NCI-H2029 treated with DMSO at 0.1 percent for 48 hours (cell line): ENCODE data around the gene NALCN.

Experiments
- DNase-seq: peaks from one replicate; lab custom pipeline; 2025; lab: John Stamatoyannopoulos, UW

NALCN gene

DNA sequence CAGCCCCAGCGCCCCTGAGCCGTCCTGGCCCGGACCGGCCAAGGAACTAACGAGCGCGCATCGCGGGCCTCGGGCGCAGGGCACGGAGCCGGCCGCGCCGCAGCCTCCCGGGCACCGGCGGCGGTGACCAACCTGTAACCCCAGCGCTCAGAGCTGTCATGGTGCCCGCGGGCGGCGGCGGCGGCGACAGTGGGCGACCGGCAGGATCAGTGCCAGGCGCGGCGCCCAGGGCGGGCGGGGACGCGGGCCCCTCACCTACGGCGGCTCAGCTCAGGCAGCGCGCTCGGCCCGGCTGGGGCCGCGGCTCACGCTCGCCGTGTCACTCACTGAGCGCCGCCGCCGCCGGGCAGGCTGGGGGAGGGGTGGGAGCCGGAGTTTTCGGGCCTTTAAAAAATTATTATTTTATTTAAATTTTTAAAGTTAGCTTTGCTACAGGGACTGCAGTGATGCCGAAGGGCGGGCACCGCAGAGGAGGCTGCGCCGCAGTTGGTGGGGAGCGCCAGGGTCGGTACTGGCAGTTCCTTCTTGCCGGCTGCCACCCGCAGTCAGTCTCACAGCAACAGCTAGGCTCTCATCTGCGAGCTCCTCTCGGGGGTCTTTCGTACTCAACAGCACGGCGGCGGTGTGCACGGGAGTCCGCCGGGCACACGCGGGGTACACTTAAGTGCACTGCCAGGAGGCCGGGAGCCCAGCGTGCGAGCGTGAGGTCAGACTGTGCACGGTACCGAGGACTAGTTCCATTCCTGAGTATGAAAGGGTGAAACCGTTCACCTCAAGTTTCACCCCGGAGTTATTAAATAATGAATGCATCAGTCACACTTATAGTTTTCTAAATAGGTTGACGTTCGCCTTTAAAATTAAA, at the start of gene NALCN:
NALCN (minus strand) TSS at position 328 of the 862 bp plus-strand sequence. CDS start 17,382 bp downstream, outside the sequence.
- DNase-seq = no peak

DNA sequence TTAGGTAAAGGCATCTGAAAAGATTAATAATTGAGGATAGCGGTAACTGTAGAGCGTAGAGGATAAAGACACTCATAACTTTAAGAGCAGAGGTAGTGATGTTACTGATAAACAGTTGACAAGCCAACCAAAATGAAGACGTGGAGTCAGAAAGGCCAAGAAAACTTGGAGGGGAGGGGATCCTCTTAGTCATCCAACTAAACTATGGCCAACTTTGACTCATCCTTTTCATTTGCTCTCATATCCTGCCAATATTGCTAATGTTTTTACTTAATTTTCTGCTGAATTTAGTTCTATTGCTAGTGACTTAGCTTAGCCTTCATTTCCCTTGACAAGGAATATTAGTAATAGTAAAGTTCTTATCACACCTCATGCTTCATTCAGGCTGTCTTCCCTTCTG, 49.6 kb upstream of the NALCN start:
- no peak for DNase-seq

DNA sequence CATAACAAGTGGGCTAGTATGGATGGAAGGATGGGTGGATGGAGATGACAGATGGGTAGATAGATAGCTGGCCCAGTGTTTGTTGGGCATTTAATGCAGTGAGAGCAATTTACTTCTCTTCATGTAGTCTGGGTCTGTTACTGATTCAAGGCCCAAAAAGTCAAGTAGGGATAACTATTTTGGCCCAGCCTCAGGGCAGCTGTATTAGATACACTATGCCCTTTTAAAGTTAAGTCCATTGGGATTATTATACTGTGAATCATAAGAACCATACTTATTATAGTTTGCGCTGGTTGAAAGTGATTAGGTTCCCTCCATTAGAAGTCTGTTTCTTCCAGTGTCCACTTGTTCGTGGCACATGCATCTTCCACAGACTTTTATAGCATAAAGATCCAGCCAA, 40.9 kb upstream of the NALCN start:
- DNase-seq = no peak

DNA sequence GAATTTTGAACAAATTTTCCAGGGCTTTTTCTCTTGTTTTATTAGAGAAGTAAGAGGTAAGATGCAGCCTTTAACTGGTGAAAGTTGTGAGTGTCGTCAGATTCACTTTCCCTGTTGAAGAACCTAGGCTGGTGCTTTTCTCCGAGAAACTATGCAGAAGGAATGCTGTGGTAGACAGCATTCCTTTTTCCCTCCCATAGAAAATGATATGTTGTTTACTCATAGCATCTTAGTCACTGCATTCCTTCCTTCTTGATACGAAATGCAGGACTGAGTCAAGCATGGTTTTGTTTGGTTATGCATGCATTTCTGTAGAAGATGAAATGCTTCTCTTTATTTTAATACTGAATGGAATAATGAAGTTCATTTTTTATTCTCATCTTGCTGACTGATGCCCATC, 39.6 kb upstream of the NALCN start:
- DNase-seq = no peak

DNA sequence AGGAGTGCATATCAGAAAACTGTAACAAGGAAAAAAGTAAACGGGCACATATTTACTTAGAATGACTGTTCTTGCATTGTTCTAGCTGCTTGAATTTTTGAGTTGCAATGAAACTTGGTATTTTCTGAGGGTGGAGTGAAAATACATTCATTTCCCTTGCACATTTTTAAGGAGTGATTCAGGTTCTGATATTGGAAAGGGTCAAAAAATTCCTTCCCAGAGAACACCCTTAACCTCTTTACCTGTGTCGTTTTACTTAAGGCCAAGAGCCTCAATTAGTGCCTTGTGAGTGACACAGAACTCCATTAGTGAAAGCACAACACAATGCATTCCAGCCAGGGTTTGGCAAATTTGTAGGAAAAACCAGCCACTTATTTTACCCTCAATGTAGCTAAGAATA, 38.5 kb upstream of the NALCN start:
- no peak for DNase-seq

DNA sequence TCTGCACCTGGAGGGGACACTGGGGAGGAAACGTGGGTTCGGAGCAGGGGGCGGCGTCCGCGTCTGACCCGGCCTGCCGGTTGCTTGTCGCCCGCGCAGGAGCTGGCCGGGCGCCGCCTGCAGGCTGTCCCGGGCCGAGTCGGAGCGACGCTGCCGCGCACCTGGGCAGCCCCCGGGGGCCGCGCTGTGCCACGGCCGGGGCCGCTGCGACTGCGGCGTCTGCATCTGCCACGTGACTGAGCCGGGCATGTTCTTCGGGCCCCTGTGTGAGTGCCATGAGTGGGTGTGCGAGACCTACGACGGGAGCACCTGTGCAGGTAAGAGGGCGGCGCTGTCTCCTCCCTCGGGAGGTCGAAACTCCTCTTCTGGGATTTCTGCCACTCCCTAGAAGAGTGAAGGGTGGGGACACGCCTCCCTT, 37.5 kb upstream of the NALCN start:
- DNase-seq = no peak

DNA sequence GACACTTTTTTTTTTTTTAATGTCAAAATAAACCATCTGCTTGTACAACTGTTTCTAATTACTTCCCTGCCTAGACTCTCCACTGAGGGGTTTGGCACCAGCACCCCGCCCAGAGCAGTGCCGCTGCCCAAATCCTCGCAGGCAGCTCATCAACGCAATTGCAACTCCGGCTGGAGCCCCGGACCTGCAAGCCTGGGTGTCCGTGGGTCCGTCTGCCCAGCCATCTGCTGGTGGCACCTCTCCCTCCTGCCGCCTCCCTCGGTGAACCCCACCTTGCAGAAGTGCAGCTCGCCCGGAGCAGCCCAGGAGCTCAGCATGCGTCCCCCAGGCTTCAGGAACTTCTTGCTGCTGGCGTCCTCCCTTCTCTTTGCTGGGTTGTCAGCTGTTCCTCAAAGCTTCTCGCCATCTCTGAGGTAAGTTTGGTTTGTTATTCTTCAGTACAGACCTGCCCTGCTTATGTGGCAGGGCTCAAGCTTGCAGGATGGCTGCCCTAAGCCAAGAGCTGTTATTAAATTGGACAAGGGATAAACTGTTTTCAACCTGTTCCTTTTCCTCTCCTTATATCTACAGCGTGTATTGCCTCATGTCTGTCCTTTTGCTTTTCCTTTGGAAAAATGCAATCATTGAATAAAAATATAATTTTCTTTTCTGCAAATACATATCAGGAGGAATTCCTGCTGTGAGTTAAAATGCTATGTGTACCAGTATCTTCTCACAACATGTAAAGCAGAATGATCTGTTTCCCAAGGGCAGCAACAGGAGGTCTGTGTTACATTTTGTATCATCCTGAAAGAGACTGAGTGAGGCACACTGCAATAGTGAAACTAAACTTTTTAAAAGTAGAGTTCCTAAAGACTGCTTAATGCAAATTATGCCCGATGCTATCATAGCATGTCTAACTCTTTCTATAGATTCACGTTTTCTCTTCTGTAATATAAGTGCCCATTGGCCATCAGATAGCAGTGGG, 36.5 kb upstream of the NALCN start, which contains the start of gene ITGBL1:
ITGBL1 (plus strand) TSS at position 157 of the 967 bp plus-strand sequence; CDS start at position 316, 159 bp downstream.
- no peak for DNase-seq

DNA sequence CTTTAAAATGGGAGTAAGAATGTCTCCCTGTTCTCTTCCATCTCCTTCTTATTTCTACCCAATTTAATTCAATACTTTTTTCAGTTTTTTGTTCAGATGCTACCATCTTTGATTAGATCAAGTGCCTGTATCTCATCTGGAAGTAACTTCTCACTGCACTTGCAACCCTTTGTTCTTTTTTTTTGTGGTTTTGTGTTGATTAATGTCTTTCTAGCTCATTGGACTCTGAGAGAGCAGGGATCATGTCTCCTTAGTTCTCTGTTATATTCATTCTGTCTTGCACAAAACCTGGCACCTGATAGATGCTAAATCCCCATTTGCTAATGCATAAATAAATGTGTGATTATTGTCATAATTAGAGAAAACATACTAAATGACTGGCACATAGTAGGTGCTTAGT, 35.3 kb upstream of the NALCN start:
- DNase-seq = no peak

DNA sequence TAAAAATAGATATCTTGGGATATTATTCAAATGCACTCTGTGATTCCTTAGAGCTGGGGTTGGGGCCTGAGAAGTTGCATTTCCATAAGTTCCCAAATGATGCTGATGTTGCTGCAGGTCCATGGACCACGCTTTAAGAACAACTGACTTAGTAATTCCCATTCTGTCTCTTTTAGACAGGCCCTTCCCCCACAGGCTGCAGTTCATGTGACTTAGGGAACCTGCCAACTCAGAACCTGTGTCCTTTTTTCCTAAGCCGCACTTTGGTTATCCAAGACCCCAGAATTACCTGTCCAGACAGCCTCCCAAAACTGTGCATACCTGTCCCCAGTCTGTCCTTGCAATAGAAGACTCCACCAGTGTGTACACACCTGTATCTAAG, 34.4 kb upstream of the NALCN start:
- DNase-seq = no peak

- no peak for DNase-seq
Observed at GRCh38 chr13:101449790-101450748, 33.8 kb upstream of the NALCN start.

- DNase-seq = no peak
Observed at GRCh38 chr13:101447852-101448251, 31.5 kb upstream of the NALCN start.

DNA sequence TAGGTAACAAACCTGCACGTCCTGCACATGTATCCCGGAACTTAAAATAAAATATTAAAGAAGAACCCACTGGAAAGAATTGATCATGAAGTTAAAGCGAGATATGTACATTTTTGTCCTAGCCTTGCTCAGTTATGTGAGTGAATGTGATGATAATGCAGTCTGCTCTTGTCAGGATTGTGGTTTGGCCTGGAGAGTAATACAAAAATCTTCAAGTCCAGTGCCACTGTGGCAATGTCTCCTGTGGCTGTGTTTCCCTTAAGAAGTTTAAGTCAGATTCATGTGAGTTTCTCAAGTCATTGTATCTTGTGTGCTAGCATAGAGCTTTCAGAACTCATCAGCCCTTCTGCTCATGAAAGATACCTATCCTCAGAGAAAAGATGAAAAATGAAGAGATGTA, 18.2 kb upstream of the NALCN start:
- DNase-seq = no peak

DNA sequence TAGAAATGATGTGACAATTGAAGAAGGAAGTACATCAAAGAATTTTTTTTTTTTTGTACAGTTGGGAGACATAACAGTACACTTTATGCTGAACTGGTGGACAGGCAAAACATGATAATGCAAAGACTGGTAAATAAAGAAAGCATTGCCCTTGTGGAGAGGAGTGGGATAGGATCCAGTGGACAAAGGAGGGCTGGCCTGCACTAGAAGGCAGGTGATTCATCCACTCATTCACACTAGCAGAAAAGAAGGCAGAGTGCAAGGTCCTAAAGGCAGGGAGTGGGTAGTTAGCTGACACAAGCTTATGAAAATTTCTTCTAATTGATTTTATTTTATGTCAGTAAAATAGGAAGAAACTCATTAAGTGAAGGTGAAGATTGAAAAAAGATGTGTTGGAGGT, 17.6 kb upstream of the NALCN start:
- DNase-seq = no peak

DNA sequence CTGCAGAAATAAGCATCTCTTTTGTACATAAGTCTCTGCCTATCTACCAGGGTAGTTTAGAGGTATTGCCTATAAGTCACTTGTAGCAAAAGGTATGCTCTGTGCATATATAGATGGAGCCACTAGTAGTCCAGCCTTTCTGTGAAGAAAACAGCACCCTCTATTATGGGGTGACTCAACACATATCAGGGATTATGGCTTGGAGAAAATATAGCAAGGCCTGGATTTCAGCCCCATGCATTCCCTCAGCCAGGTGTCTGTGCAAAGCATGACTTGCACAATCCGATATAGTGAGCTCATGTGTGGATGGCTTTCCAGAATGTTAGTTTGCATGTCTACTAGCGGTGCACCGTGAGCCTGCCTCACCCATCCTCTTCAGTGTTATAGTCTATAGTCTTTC, 13.4 kb upstream of the NALCN start:
- DNase-seq = no peak

- DNase-seq = no peak
Observed at GRCh38 chr13:101425623-101426022, 9.3 kb upstream of the NALCN start.

- no peak for DNase-seq
Observed at GRCh38 chr13:101425156-101425471, 8.8 kb upstream of the NALCN start.

GRCh38 chr13:101424381-101425155, 8.3 kb upstream of the NALCN start:
- no peak for DNase-seq

- no peak for DNase-seq
Observed at GRCh38 chr13:101423872-101424271, 7.6 kb upstream of the NALCN start.

DNA sequence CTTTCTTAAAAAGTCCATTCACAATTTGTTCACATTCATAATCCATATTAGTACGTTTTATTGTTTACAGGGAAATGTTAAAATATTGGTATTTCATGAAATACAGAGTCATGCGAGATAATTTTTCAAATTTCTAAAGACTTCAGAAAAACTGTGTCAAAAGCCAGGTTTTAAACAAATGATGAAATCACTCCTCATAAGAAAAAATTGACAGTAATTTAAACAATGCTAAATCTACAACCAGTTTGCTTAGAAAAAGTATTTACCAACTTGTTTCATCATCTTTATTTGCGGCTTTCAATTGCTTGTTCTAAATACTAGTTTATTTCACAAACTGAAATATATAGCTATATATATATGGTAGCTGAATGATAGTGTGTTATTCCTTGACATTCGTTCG, 1.2 kb upstream of the NALCN start:
- DNase-seq = no peak

GRCh38 chr13:101417043-101417406, 717 bp upstream of the NALCN start:
- DNase-seq = no peak
